GM11168 (cell line): ENCODE data around the gene DNAH1.

Experiments
- in situ Hi-C: fragments of 300-500 bp; cut with MboI; formaldehyde crosslinking; loops from one replicate; pipeline ENCODE4 v1.12.0; 2022; ENCODE audit warnings: low sequenced_read_pairs; ENCODE audit not compliant: unreplicated experiment

Gene DNAH1

DNA sequence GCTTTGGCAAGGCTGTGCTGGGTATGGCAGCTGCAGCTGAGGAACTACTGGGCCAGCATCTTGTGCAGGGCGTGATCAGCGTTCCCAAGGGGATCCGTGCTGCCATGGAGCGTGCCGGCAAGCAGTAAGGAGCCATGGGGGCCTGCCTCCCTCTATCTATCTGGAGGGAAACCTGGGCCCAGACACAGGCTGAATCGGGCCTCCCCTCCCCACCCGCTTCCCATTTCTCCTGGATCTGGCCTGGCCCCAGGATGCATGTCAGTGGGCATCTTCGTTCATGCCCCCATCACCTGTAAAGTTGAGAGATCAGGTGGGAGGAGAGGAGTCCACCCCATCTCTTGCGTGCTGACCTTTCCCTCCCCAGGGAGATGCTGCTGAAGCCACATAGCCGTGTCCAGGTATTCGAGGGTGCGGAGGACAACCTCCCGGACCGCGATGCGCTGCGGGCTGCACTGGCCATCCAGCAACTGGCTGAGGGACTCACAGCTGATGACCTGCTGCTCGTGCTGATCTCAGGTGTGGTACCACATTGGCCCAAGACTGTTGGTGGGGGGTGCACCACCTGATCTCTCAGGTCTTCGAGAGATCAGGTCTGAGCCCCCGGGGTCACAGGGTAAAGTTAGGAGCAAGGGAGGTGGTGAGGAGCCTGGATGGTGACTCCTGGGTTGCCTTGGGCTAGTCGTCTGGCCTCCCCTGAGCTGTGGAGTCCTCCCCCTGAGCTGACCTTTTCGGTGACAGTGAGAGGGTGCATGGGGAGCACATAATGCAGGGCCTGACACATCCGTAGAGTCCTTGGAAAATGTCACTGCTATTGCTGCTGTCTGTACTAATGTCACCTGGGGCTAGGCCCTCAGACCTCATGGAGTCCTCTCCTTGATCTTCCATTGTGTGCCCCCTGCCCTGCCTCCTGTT is 25.3 kb upstream of the DNAH1 start:
- in situ Hi-C loops: loop anchor here (10.0 kb wide), 1 partner anchor 54 kb away; no protein-coding TSS in a partner anchor

DNA sequence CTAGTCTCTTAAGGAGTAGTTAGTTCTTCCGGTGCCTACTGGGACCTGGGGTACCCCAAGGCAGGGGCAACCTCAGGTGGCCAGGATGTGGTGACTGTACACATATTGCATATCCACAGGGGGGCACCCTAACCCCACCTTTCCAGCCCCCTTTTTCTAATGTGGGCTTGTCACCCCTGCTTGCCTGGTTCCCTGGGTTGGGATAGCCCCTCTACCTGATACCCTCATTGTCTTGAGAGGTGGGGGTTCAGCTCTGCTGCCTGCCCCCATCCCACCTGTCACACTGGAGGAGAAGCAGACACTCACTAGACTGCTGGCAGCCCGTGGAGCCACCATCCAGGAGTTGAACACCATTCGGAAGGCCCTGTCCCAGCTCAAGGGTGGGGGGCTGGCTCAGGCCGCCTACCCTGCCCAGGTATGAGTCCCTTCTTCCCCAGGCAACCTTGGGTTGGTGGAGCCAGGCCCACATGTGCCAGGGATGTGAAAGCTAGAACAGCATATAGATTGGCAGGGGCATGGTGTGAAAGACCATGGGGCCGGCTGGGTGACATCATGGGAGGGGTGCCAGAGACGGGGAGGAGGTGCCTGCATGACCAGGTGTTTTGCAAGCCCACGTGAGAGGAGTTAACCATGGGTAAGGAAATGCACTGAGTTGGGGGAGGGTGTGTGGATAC is 24.5 kb upstream of the DNAH1 start:
- in situ Hi-C loops: loop anchor here (10.0 kb wide), 1 partner anchor 53 kb away; no protein-coding TSS in a partner anchor

DNA sequence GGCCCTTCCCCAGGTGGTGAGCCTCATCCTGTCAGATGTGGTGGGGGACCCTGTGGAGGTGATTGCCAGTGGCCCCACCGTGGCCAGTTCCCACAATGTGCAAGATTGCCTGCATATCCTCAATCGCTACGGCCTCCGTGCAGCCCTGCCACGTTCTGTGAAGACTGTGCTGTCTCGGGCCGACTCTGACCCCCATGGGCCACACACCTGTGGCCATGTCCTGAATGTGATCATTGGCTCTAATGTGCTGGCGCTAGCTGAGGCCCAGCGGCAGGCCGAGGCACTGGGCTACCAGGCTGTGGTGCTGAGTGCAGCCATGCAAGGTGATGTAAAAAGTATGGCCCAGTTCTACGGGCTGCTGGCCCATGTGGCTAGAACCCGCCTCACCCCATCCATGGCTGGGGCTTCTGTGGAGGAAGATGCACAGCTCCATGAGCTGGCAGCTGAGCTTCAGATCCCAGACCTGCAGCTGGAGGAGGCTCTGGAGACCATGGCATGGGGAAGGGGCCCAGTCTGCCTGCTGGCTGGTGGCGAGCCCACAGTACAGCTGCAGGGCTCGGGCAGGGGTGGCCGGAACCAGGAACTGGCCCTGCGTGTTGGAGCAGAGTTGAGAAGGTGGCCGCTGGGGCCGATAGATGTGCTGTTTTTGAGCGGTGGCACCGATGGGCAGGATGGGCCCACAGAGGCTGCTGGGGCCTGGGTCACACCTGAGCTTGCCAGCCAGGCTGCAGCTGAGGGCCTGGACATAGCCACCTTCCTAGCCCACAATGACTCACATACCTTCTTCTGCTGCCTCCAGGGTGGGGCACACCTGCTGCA is 23.7 kb upstream of the DNAH1 start:
- in situ Hi-C loops: loop anchor here (10.0 kb wide), 1 partner anchor 52 kb away; no protein-coding TSS in a partner anchor

DNA sequence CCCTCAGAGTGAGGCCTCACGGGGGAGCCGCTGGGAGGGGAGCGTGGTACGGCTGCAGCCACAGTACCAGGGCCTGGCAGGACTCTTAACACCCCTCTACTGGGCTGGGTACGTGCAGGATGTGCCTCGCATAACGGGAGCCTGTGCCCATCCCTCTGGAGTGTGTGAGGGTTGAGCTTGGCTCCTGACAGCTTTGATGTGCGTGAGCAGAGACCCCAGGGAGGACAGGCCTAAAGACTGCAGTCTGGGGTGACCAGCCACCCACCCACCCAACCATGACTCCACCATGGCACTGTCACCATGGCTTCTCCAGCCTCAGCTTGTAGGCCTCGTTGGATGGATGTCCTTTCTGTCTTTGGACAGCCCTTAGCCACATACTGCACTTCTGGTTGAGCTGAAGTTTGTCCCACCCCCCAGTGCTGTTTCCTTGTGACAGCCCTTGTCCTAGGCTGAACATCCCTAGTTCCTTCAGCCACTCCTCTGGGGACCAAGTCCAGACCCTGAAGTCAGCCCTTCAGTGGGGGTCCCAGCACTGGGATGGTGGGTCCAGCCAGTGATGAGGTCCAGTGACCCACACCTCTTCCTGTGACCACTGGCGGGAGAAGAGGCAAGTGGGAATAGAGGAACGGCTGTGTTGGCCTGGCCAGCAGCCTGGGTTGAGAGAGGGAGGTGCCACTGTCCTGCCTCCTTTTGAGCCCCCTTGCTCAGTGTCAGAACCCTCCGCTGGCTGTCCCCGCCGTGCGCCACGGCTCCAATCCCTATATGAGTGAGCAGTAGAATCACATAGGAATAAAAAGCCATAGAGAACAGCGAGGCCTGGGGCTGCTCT is 22.4 kb upstream of the DNAH1 start:
- in situ Hi-C loops: loop anchor here (10.0 kb wide), 1 partner anchor 51 kb away; no protein-coding TSS in a partner anchor

DNA sequence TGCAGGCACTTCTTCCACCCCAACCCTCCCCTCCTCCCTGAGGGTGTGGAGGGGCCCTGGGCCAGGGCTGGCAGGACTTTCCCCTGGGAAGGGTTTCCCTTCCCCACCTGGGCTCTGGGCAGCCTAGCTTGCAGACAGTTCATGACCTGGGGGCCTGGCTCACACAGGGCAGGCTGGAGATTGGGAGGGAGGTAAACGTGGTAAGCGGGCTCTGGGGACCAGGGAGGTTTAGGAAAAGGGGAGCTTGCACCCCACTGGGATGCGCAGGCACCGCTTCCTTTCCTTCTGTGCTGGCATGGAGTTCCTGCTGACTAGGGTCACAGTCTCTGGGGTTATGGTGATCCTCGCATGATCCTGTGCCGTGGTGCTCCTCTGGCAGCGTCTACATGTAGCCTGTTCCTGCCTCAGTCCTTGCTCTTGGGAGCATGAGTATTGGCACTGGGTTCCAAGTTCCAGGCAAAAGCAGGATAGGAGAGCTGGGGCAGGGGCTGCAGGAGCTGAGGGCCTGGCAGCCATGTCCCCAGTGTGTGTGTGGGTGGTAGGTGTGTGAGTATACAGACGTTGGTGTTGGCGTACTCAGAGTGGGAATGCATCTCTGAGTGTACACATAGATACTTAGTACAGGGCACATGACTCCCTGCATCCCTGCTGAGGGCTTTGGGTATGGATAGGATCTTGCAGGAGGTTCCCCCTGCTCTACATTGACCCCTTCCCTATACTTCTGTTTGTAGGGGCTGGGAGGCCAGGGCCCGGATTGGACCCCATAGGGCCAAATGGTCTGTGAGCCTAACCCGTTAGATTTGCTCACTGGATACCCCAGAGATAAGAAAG is 21.6 kb upstream of the DNAH1 start:
- in situ Hi-C loops: loop anchor here (10.0 kb wide), 1 partner anchor 50 kb away; no protein-coding TSS in a partner anchor

DNA sequence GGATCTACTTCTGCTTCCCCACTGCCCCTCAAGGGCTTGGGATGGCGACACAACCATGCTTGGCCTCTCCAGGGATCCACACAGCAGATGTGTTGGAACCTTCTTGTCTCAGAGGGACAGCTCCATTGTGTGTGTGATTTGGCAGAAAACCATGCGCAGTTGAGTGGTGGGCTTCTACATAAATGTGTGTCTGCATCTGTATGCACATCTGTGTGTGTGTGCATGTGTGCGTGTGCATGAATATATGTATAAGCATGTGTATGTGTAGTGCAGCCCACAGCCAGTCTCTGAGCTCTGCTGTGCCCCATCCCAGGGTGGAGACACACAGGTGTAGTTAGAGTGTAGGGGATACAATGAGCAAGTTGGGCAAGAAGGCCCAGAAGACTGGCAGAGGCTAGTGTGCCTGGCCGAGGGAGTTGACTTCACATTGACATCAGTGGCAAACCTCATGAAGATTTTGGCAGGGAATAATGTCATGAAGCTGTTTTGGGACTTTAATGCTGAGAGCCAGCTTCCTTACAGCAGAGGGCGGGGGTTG is 20.4 kb upstream of the DNAH1 start:
- in situ Hi-C loops: loop anchor here (10.0 kb wide), 1 partner anchor 49 kb away; no protein-coding TSS in a partner anchor

DNA sequence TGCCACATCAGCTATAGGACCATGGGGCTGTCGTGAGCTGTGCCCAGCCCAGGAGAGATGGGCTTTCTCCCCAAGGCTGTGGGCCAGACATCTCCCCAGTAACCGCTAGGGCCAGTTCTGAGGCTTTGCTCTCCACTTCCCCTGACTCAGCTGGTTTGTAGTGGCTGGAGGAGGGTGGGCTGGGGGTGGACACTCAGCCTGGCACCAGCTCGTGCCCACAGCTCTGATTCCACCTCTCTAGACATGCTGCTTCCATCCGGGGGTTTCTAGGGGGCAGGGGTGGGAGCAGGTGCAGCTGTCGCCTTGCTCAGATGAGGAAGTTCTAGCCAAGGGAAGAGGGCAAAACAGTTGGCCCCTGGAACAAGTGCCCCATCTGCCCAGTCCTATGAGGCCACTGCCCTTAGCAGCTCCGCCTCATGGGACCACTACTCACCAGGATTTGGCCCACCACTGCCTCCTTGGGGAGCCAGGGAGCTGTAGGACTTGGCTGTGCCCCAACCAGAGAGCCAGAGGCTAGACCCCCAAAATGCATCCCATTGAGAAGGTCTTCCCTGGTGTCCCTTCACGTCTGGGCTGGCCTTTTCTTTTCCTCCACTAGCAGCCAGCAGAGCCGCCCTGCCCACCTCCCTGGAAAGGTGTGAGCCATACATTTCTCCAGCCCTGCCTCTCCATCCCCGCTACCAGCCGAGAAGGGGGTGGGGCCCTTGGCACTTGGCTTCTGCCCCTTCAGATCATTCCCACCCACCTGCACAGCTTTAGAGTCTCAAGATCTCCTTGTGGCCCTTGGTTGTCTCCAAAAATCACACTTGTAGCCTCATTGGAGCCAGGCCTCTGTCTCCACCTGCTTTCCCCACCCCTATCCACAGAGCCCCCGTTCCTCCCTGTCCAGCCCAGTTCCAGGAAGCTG is 18.6 kb upstream of the DNAH1 start:
- in situ Hi-C loops: loop anchor here (10.0 kb wide), 1 partner anchor 47 kb away; no protein-coding TSS in a partner anchor

DNA sequence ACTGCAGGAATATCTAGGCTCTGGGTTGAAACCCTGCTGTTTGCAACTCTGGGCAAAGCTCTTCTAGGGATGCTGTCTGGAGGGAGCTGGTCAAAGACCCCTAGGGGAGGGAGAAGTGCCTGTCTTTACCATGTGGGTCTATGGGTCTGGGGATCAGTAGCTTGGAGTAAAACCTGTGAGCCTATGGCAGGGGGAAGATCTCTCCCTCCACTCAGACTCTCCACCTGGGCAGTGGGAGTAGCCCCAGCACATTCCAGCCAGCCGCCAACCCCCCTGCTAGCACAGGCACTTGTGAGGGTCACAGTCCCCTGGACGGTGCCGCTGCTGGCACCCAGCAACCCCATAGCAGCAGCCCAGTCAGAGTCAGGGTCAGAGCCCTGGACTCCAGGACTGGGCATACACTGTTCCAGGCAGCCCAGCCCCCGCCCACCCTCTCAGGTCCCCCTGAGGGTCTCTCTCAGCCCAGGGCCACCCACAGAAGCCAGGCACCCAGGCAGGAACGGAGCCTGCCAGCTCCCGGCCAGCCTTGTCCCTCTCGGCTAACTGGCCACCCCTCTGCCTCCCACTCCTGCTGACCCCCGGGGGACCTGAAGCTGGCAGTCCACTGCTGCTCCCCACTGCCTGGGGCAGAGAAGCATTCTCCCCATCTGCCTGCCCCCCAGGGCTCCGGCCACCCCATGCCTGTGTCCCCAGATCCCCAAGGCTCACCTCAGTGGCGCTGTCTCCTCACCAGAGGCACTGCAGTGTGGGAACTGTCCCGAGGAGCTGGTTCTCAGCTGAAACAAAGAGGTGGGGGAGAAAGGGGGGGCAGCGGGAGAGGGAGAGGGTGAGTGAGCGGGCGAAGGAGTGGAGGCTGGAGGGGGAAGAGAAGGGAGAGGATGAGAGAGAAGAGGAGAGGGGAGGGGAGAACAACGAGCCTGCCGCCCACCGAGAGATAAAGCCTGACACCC is 17.7 kb upstream of the DNAH1 start:
- in situ Hi-C loops: loop anchor here (10.0 kb wide), 1 partner anchor 46 kb away; no protein-coding TSS in a partner anchor

DNA sequence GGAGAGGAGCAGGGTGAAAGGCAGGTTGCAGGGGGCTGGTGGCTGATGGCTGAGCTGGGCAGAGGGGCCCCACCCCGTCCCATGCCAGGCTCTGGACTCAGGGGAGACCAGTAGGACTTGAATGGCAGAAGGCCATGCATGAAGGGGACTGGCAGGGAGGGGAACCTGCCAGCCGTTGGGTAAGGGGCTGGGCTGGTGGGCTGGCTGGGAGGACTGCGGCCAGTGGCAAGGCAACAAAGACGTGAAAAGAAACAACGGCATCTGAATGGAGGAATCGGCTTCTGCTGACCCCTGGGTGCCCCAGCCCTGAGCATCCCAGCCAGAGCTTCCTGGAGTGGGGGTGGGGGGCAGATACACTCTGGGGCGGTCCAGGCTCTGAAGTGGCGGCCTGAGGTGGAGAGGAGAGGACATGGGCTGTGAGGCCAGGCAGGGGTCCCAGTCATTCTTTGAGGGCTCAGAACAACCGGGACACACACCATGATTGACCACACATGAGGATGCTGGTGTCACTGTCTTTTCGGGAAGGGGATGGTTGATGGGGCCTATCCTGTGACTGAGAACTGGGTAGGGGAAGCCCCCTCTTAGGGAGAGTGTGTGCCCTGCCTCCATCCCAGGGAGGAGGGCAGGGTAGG is 16.8 kb upstream of the DNAH1 start:
- in situ Hi-C loops: loop anchor here (10.0 kb wide), 1 partner anchor 45 kb away; no protein-coding TSS in a partner anchor

DNA sequence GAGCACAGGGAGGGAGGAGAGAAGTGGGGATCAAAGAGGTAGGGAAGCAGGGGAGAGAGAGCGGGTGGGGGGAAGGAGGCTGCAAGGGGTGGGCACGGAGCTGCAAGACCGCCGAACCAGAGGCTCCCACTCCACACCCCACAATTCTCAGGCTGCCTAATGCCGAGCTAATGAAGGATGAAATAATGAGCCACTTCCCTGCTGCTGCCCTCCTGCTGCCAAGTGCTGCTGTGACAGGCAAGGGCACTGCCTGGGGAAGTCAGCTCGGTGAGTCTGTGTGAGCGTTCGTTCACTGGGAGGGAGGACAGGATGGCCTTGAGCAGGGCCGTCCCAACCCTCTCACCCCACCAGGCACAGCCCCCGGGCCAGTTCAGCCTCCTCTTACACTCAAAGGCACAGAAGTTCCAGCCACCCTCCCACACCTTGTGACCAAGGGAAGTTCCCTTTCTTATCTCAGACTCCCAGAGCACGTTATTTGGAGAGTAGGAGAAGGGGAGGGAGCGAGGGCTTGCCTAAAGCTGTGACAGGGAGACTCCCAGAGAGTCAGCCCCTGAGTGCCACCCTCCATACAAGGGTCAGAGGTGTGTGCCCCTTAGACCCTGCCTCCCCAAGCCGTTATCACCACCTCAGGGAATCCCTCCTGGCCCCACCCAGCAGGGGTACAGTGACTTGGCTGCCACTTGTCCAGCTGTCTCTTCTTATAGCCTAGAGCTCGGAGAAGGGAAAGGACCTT is 16.1 kb upstream of the DNAH1 start:
- in situ Hi-C loops: loop anchor here (10.0 kb wide), 1 partner anchor 45 kb away; no protein-coding TSS in a partner anchor

DNA sequence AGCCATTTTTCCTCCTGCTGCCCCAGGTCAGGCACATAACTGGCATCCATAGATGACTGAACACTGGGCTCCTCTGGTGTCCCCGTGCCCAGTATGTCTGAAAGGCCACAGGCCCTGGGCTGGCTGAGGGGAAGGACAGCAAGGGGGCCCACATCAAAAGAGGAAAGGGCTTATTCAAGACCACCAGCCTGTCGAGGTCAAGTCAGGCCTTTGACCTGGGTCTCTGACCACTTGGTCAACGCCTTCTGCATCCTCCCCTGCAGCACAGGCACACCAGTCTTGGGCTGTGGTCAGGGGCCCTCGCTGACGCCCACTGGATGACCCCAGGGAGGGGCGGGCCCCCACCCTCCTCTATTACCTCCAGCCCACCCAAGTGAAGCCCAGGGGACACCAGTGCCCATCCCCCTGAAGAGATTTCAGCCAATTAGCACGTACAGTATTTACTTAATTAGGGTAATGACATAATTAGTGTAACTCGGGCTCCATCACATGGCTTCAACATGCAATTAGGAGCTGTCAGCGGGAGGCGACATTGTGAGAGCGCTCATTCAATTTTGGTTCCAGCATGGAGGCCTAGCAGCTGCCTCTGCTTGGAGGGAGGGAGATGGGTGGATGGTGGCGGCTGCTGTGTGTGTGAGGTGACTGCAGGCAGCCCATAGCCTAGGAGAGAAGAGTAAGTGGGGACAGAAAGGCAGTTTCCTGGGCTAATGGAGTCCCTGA is 13.5 kb upstream of the DNAH1 start:
- in situ Hi-C loops: no loop called here

DNA sequence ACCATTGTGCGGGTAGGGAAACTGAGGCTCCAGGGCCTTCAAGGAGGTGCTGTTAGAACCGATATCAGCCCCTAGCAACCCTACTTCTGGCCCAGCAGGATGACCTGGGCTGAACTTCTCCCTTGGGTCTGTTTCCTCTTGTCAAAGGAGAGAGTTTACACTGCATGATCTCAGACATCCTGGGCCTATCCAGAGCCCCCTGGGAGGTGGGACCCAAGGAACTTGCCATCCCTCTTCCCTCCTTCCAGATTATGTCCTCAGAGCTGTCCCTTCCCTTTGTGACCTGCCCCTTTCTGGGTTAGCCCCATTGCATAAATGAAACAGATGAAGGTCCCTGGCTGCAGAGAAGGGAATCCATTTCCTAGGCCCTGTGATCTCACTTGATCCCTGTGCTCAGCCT is 12.3 kb upstream of the DNAH1 start:
- in situ Hi-C loops: no loop called here

DNA sequence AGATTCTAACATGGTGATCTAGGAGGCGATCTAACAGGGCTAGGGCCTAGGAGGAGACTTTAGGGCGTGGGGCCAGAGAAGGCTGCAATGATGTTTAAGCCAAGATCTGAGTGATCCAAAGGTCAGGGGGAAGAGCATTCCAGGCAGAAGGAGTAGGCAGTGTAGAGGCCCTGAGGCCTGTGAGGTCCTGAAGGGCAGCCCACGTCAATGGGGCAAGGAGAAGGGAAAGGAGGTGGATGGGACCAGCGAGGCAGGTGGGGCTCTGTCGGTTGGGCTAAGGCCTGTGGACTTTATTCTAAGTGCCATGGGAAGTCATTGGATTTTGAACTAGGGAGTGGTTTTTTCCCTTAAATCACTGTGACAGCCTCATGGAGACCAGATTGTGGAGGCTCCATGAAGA is 10.2 kb upstream of the DNAH1 start:
- in situ Hi-C loops: no loop called here

DNA sequence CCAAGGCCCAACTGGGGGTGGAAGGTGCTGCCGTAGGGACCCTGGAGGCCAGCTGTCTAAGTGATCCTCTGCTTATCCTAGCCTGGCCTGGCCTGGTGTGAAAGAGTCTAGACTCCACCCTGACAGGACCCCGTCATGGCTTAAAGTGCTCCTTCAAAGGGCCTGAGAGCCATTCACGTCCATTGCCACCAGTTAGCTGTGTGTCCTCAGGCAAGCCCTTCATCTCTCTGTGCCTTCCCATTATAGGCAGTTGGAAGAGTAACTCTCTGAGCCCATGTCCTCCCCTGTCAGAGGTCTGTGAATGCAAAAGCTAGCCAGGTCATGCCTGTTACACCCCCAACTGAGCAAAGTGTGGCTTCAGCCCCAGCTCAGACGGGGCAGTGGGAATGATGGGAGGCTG is 9.1 kb upstream of the DNAH1 start:
- in situ Hi-C loops: no loop called here
